ENCODE data around the gene NPAS2.

The NPAS2 gene

DNA sequence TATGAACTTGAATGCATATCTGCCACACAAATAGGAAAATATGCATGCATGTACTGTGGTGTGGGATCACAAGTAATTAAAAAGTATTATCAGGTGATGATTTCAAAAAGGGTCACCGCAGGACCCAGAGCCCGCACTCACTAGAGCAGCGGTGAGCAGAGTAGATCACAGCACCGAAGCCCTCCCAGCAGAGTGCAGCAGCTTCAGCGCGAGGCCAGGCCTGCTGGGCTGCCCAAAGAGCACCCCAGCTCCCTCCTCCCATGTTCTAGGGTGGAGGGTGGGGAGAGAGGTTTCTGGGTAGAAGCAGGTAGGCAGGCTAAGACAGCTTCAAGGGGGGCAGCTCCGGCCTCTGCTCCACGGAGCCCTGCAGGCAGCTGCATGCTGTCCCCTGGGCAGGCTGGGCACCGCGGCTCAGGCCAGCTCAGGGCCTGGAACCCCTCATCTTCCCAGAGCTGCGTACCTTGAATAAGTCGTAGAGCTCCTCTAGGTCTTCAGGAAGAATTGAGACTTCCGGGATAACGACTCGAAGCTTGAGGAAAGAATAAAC lies 207.1 kb downstream of the NPAS2 start:
- DNase-seq, result no peak

DNA sequence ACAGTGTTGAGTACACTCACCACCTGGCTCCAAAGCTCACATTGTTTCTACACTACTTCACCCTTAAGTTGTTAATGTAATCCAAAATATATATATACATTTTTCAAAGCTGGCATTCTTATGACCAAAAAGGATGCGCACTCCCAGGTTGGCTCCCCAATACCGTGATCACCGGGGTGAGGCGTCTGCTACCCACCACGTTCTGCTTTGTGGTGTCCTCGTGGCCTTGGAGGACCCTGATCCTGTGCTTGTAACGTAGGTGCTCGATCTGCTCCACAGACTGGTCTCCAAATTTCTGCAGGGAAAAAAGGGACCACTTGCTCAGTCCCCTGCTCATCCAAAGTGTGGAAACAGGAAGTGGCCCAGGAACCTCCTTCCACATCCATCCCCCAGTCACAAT lies 207.9 kb downstream of the NPAS2 start:
- DNase-seq, result no peak

DNA sequence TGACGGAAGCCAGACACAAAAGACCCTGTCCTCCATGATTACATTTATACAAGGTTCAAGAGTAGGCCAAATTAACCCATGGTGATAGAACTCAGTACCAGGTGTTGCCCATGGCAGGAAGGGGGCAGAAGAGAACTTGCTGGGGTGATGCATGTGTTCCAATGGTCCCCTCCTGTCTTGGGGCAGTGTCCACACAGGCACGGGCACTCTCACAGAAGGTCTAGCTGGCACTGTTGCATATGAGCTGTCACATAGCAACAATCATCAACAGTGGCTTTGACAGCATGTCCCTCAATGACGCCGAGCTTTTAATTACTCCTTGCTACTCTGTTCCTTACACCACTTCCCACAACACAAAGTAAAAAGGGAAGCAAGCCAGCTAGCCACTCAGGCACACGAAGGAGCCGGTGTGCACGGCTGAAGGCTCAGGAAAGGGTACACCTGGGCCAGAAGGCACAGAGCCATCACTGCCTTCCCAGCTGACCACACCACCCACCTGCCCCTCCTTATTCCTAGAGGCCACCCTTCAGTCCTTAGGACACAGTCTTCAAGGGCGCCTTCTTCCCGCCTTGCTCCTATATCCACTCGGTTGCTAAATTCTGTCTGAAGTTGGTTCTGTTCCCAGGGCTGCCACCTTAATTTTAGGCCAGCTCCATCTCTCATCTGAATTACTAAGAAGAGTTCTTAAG lies 211.1 kb downstream of the NPAS2 start:
- DNase-seq, result no peak

DNA sequence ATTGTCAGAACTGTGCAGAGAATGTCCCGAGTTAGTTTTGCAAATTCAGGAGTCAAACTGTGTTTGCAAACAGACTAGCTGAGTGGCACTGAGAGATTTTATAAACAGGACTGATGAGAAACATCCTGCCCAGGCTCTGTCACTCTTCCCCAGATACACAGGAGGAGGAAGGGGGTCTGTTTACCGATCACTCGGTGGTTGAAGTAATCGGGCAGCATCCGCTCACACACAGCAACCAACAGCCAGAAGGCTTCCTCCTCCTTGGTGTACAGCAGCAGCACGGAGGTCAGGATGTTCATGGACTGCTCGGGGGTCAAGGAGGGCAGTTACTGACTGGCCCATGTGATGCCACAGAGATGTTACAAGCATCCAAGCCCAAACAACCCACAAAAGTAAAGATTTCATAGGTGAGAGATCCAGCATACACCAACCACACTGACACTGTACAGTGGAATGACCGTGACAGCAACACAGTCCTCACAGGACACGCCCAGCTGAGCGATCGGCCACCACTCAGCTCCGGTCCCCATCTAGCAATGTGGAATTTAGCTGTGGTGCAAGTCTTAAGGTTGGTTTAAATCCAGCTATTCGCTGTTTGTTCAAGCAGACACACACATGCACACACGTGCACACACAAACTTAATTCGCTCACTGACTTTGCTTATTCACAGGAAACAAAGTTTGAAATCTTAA lies 212.3 kb downstream of the NPAS2 start:
- no peak for DNase-seq

DNA sequence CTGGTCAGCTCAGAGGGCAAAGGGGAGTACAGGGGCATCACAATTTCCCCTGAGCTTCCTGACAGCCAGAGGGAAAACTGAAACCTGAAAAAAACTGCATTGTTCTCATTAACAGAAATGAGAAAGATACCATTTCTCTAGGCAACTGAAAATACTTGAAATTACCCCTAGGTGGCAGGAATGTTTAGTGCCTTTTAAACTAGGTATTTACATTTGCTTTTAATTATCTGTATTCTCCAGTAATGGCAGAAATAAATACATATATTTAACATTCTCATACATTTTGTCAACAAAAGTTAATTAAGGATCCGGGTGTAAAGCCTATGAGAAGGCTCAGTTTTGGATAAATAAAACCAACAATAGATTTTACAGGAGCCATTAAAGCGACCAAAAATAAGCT lies 216.6 kb downstream of the NPAS2 start:
- no peak for DNase-seq

DNA sequence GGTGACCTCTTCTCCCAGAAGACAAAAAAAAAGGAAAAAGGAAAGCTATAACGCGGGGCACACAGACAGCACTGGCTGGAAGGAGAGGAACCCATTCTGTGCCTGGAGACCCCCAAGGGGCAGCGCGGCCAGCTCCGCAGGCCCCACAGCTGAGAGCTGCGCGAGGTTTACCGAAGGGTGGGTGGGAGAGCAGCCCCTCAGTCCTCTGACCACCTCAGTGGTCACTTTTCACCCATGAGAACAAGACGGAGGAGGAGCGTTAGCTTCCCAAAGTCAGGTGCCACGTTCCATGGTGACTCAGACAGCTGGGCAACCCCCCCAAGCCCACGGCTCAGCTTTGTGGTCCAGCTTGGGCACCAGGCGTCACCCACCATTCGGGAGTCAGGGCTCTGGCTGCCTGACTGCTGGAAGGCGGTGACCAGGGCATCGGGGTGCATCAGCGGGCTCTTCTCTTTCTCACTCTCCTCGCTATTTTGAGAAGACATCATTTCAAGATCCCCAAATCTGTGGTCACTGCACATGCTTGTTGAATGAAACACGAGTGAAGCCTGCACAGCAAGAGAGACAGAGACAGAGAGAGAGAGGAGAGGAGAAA lies 217.3 kb downstream of the NPAS2 start:
- no peak for DNase-seq

DNA sequence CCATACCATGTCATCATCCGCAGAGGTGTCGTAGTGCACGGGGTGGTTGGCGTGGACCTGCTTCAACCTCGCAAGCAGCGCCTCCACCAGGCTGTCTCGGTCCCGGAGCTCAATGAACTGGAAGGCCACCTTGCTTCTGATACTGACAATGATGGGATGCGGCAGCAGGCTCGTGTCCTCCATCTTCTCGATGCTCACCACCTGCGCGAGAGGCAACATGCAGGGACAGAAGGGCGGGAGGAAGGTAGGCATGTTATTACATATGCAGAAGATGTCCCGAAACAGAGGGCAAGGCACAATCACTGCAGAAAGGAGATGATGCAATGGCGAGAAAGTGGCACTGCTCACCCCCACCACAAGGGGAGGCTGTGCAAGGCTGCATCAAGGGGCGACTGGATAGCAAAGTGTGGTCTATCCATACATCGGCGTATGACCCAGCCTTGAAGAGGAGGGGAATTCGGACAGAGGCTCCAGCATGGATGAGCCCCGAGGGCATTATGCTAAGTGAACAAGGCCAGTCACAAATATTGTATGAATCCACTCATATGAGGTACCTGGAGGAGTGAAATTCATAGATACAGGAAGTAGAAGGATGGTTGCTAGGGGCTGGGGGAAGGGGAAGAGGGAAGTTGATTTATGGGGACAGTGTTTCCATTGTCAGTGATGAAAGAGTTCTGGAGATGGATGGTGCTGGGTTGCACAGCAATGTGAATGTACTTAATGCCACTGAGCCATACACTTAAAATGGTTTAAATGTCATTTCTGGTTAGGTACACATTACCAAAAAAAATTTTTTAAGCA lies 218.7 kb downstream of the NPAS2 start:
- no peak for DNase-seq

DNA sequence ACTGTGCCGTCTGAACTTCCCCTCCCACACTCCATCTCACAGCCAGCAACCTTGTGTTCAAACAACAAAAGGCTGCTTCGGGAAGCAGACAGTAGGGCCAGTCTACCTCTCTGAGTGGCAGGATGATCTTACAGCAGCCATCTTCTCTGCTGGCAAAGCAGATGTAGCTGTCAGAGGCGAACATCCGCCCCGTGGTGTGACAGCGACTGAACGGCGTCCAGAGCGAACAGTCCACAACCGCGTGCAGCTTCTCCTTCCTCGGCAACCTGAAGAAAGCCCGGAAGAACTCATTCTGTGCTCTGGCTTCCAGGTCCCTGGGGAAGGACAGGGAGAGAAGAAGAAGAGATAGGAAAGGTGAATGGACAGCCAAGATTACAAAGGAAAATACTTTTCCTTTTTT lies 220.1 kb downstream of the NPAS2 start:
- no peak for DNase-seq

DNA sequence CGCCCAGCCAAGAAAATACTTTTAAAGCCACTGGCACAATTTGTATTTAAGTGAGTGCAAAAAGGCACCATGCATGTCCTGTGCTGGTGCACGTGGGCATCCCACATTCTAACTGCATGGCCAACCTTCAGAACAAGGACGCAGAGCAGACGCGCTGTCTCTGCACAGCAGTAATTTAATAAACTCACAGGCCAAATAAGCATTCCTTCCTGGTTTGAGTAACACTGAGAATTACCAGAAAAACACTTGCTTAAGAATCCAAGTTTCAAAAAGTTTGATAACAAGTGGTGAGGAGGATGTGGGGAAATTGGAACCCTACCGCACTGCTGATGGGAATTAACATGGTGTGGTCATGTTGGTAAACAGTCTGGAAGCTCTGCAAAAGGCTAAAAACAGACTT lies 220.8 kb downstream of the NPAS2 start:
- DNase-seq, result no peak

DNA sequence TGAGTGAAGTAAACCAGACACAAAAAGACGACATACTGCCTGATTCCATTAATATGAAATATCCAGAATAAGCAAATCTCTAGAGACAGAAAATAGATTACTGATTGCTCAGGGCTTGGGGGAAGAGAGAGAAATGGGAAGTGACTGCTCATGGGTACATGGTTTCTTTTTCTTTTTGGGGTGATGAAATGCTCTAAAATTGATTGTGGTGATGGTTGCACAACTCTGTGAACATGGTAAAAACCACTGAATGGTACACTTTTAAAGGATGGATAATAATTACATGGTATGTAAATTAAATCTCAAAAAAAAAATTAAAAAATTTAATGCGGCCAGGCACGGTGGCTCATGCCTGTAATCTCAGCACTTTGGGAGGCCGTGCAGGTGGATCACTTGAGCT lies 221.5 kb downstream of the NPAS2 start:
- no peak for DNase-seq

DNA sequence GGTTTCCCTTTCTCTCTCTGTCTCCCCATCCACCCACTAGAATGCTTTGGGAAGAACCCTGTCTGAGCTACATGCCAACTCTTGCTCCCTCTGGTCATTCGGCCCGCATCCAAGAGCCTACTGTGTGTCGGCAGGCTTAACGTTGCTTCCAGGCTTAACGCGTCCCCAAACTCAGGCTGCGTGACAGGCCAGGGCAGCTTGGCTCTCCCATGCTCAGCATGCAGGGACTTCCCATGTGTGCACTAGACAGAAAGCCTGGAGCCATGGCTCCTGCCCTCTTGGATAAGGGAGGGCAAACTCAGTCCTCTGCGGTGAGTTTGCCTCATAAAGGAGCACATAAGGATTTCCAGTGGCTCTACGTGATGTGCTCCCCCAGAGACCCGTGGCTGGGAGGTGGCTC lies 225.4 kb downstream of the NPAS2 start:
- no peak for DNase-seq

All from activated CD8-positive, alpha-beta memory T cell treated with anti-CD3 and anti-CD28 coated beads, Interleukin-2, amount 50 U/mL, for 4 hours (primary cell).